Central memory CD8-positive, alpha-beta T cell (primary cell): ENCODE data around the gene PCDHGB4.
"Not testable (repeated sequence)": the region's sequence is repeated elsewhere in the genome, so short reads cannot be mapped to it uniquely, and the experiment has no call there.

Experiments used
- ATAC-seq: fragments of 150-1000 bp; cut with Tn5 transposase; replicated peaks from 2 replicates; pipeline ENCODE4 v1.10.0; 2022; ENCODE audit warnings: mild to moderate bottlenecking, moderate FRiP score, moderate number of reproducible peaks; ENCODE audit not compliant: poor library complexity, severe bottlenecking; ENCODE audit errors: extremely low read depth
- DNase-seq, 2 donors: peaks; one replicate each; pipeline ENCODE4 v3.0.0; 2021; ENCODE audit warnings: low spot score in 2 of 2
- H3K27ac Mint-ChIP-seq: one replicate; pipeline ENCODE4 v1.8.0; 2022; ENCODE audit warnings: low read depth, mild to moderate bottlenecking, moderate library complexity, mixed read lengths
- H3K27me3 Mint-ChIP-seq: one replicate; pipeline ENCODE4 v1.8.0; 2022; ENCODE audit warnings: mixed read lengths
- H3K36me3 Mint-ChIP-seq: one replicate; pipeline ENCODE4 v1.8.0; 2022; ENCODE audit warnings: mild to moderate bottlenecking, moderate library complexity, mixed read lengths; ENCODE audit not compliant: insufficient read depth
- H3K4me1 Mint-ChIP-seq: one replicate; pipeline ENCODE4 v1.8.0; 2022; ENCODE audit warnings: mixed read lengths
- H3K4me3 Mint-ChIP-seq: one replicate; pipeline ENCODE4 v1.8.0; 2022; ENCODE audit warnings: mild to moderate bottlenecking, moderate library complexity, mixed read lengths
- H3K9me3 Mint-ChIP-seq: one replicate; pipeline ENCODE4 v1.8.0; 2022; ENCODE audit warnings: mixed read lengths

PCDHGB4 gene

DNA sequence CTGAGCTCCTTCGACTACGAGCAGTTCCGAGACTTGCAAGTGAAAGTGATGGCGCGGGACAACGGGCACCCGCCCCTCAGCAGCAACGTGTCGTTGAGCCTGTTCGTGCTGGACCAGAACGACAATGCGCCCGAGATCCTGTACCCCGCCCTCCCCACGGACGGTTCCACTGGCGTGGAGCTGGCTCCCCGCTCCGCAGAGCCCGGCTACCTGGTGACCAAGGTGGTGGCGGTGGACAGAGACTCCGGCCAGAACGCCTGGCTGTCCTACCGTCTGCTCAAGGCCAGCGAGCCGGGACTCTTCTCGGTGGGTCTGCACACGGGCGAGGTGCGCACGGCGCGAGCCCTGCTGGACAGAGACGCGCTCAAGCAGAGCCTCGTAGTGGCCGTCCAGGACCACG, 44.8 kb downstream of the PCDHGB4 start:
- not testable (repeated sequence) for H3K4me3 Mint-ChIP-seq

DNA sequence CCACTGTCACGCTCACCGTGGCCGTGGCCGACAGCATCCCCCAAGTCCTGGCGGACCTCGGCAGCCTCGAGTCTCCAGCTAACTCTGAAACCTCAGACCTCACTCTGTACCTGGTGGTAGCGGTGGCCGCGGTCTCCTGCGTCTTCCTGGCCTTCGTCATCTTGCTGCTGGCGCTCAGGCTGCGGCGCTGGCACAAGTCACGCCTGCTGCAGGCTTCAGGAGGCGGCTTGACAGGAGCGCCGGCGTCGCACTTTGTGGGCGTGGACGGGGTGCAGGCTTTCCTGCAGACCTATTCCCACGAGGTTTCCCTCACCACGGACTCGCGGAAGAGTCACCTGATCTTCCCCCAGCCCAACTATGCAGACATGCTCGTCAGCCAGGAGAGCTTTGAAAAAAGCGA, 45.2 kb downstream of the PCDHGB4 start:
- DNase-seq, H3K4me3 Mint-ChIP-seq, H3K36me3 Mint-ChIP-seq, H3K4me1 Mint-ChIP-seq, ATAC-seq, H3K27ac Mint-ChIP-seq: not testable (repeated sequence)
- Mint-ChIP-seq H3K9me3 (peaks cover 20% of the 10 kb centered on the region), H3K27me3 (peaks cover 73% of the 10 kb centered on the region)

More for the DNA sequence above, 44.8 kb downstream of the PCDHGB4 start:
- not testable (repeated sequence) for H3K36me3 Mint-ChIP-seq, ATAC-seq, H3K4me1 Mint-ChIP-seq, H3K27ac Mint-ChIP-seq, DNase-seq
- peaks cover 20% of the 10 kb centered on the region for H3K9me3 Mint-ChIP-seq
- H3K27me3 Mint-ChIP-seq: peaks cover 73% of the 10 kb centered on the region

DNA sequence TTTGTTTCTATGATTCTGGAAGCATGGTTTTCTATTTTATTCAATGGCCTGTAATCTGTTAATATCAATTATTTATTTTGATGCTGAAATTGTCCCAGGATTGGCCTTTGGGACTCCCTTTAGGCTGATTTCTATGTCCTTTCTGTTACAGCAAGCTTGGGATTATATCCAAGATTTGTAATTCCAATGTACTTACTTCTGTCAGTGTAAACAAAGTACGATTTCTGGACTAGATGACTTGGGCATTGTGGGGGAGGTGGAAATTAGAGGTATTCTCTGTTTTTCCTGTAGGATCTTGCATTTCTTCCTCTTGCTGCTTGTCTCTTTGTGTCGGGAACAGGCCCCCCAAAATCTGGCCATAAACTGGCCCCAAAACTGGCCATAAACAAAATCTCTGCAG, 46.5 kb downstream of the PCDHGB4 start:
- DNase-seq (no peak), ATAC-seq (no peak)
- Mint-ChIP-seq H3K4me3 (no peak overlapping the region), H3K27ac (no peak overlapping the region), H3K4me1 (peaks cover 6% of the 10 kb centered on the region), H3K27me3 (peaks cover 60% of the 10 kb centered on the region), H3K36me3 (peaks cover 3% of the 10 kb centered on the region), H3K9me3 (peaks cover 14% of the 10 kb centered on the region)

DNA sequence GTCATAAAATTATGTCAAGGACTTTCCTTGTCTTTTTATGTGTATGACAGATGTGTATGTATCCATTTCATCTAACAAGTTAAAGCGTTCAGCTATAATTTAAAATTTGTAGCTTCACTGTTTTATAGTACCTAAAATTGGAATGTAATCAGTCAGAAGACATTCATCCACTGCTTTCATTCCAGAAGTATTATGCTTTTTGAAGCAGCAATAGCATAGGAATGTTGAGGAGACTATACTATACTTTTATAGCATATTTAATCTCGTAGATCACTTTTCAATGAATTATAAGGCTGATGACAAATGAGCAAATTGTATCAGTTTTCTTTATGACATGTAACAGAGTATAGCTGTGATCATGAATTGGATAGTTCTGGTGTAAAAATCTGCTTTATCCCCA, 49.7 kb downstream of the PCDHGB4 start:
- Mint-ChIP-seq H3K27ac (no peak overlapping the region), H3K27me3 (peaks cover 37% of the 10 kb centered on the region), H3K36me3 (no peaks in the 10 kb centered on the region), H3K4me3 (no peak overlapping the region), H3K4me1 (no peaks in the 10 kb centered on the region), H3K9me3 (peaks cover 4% of the 10 kb centered on the region)
- no peak for ATAC-seq
- DNase-seq: no peak

DNA sequence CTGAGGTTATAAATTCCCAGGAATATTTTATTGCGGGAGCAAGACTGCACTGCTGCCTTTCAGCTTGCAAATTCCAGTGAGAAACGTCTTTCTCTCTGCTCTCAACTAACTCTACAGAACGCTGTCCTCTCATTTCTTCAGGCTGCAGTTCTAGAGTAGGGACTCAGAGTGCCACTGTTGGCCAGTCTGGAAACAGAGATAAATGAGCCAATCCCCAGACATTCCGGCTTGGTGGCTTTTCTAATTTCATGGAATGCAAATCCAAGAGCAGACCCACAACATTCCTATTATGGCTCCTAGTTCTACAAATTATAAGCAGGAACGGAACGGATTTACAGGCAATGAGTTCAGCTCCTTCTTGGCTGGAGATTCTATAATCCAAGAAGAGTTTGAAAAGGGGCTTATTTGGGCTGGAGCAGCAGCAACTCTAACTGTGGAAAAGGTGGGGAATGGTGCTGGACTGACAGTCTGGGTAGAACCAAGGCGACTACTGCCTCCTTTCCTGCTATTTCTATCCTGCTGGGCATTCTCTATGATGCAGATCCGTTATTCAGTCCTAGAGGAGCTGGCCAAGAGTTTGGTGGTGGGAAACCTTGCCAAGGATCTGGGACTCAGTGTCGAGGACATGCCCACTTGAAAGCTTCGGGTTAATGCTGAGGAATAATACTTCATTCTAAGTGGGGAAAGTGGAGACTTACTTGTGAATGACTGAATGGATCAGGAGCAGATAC, 52.1 kb downstream of the PCDHGB4 start:
- no peak overlapping the region for H3K27ac Mint-ChIP-seq
- no peaks in the 10 kb centered on the region for H3K36me3 Mint-ChIP-seq
- H3K4me3 Mint-ChIP-seq: no peak overlapping the region
- H3K27me3 Mint-ChIP-seq: peaks cover 22% of the 10 kb centered on the region
- DNase-seq (no peak), ATAC-seq (no peak)
- H3K4me1 Mint-ChIP-seq: no peaks in the 10 kb centered on the region
- no peaks in the 10 kb centered on the region for H3K9me3 Mint-ChIP-seq
